H1 (cell line): ENCODE results near the gene MOG. TPM values are rescaled to one million over a fixed set of nuclear protein-coding genes. Genes with fewer than 3 reads are reported as not detected.

Source experiments
- CTCF ChIA-PET: fragments of 300-600 bp; sonication (Branson Sonifier 250); formaldehyde crosslinking; loops from one replicate; lab custom pipeline; 2021; ENCODE audit not compliant: partially characterized antibody; lab: Charles Lee
- POLR2A ChIA-PET: fragments of 300-600 bp; sonication (Branson Sonifier 250); formaldehyde crosslinking; loops from one replicate; lab custom pipeline; 2021; ENCODE audit warnings: inconsistent platforms; ENCODE audit not compliant: partially characterized antibody; lab: Charles Lee
- DNase-seq, 2 experiments: peaks; one replicate each; pipeline versions ENCODE4 v3.0.0 to v3.0.0-alpha.2; 2010 to 2022; ENCODE audit warnings: low spot score in 2 of 2, low read depth in 1 of 2, mixed read lengths in 1 of 2
- FAIRE-seq: peaks from 2 replicates; lab custom pipeline; 2011; peaks lifted over from hg19 to GRCh38; lab: Jason Lieb, UNC
- H2AFZ ChIP-seq: 2 replicates; pipeline ENCODE4 v1.8.1; 2012; ENCODE audit warnings: low read length, inconsistent platforms
- H2AK5ac ChIP-seq: 2 replicates; pipeline ENCODE4 v1.6.1; 2013; ENCODE audit warnings: low read depth, low read length
- H2BK120ac ChIP-seq: replicated peaks from 2 replicates; pipeline ENCODE3; 2013; ENCODE audit warnings: low read depth, low read length, inconsistent platforms
- H2BK12ac ChIP-seq: 2 replicates; pipeline ENCODE4 v1.6.1; 2013; ENCODE audit warnings: low read depth, low read length
- H2BK15ac ChIP-seq: 2 replicates; pipeline ENCODE4 v1.6.1; 2013; ENCODE audit warnings: low read length
- H2BK20ac ChIP-seq: 2 replicates; pipeline ENCODE4 v1.6.1; 2013; ENCODE audit warnings: low read length
- H2BK5ac ChIP-seq: 2 replicates; pipeline ENCODE4 v1.6.1; 2013; ENCODE audit warnings: low read depth, low read length
- H3K14ac ChIP-seq: 2 replicates; pipeline ENCODE4 v1.6.1; 2013; ENCODE audit warnings: inconsistent platforms; ENCODE audit not compliant: insufficient read length
- H3K18ac ChIP-seq: 2 replicates; pipeline ENCODE4 v1.6.1; 2013; ENCODE audit warnings: low read length; ENCODE audit errors: extremely low read depth
- H3K23ac ChIP-seq: 2 replicates; pipeline ENCODE4 v1.6.1; 2013; ENCODE audit warnings: inconsistent platforms; ENCODE audit not compliant: insufficient read length
- H3K23me2 ChIP-seq: 2 replicates; pipeline ENCODE4 v1.6.1; 2013; ENCODE audit warnings: low read depth, low read length
- H3K27ac ChIP-seq: 2 replicates; pipeline ENCODE4 v1.6.1; 2011; ENCODE audit warnings: low read depth, low read length, inconsistent platforms
- H3K27me3 ChIP-seq, 4 experiments: replicated peaks in 1 of 4; 1 replicate in 1 of 4; 2 replicates in 3 of 4; pipeline versions ENCODE4 v1.6.1 to v1.8.1; 2011 to 2013; ENCODE audit warnings: low read length in 3 of 4, mild to moderate bottlenecking in 3 of 4, inconsistent platforms in 2 of 4, mixed read lengths in 2 of 4, moderate library complexity in 1 of 4; ENCODE audit not compliant: control insufficient read depth in 3 of 4, insufficient read depth in 3 of 4; ENCODE audit errors: extremely low read depth in 1 of 4
- H3K36me3 ChIP-seq, 4 experiments: 2 replicates each; pipeline versions ENCODE4 v1.6.1 to v1.8.1; 2011 to 2013; ENCODE audit warnings: mild to moderate bottlenecking in 4 of 4, low read length in 3 of 4, moderate library complexity in 2 of 4, control low read depth in 1 of 4, inconsistent platforms in 1 of 4; ENCODE audit not compliant: insufficient read depth in 4 of 4, control insufficient read depth in 2 of 4
- H3K4ac ChIP-seq: replicated peaks from 2 replicates; pipeline ENCODE3; 2013; ENCODE audit warnings: low read length, low read depth, mixed read lengths, inconsistent platforms; ENCODE audit not compliant: insufficient read length
- H3K4me1 ChIP-seq, 4 experiments: replicated peaks in 1 of 4; 1 replicate in 1 of 4; 2 replicates in 3 of 4; pipeline versions ENCODE4 v1.6.1 to v1.8.1; 2011 to 2013; ENCODE audit warnings: low read length in 3 of 4, inconsistent platforms in 2 of 4, mixed read lengths in 1 of 4; ENCODE audit not compliant: insufficient read depth in 4 of 4, control insufficient read depth in 3 of 4
- H3K4me2 ChIP-seq, 2 experiments: 2 replicates each; pipeline versions ENCODE4 v1.6.1 to v1.8.1; 2011 to 2013; ENCODE audit warnings: low read depth in 2 of 2, low read length in 2 of 2, control low read depth in 1 of 2, inconsistent platforms in 1 of 2, mild to moderate bottlenecking in 1 of 2; ENCODE audit not compliant: insufficient read depth in 1 of 2
- H3K4me3 ChIP-seq, 4 experiments: fragments of 200-600, 300-600 bp in 1 of 4; sonication (generic), shearing (Covaris generic), sonication (Bioruptor Twin) in 1 of 4; 2 replicates each; pipeline versions ENCODE4 v1.5.1 to v1.8.1; 2011 to 2016; ENCODE audit warnings: low read length in 4 of 4, low read depth in 3 of 4, control low read depth in 2 of 4, inconsistent platforms in 2 of 4, mild to moderate bottlenecking in 2 of 4, mixed read lengths in 1 of 4, moderate library complexity in 1 of 4; ENCODE audit not compliant: insufficient read depth in 2 of 4; ENCODE audit errors: extremely low read depth in 1 of 4
- H3K56ac ChIP-seq: replicated peaks from 2 replicates; pipeline ENCODE3; 2013; ENCODE audit warnings: low read depth, mild to moderate bottlenecking, mixed read lengths, low read length, inconsistent platforms; ENCODE audit not compliant: insufficient read length
- H3K79me1 ChIP-seq: 2 replicates; pipeline ENCODE4 v1.6.1; 2013; ENCODE audit warnings: low read depth, low read length, control low read depth
- H3K79me2 ChIP-seq, 2 experiments: 2 replicates each; pipeline versions ENCODE4 v1.6.1 to v1.8.1; 2012 to 2013; ENCODE audit warnings: low read length in 2 of 2, mild to moderate bottlenecking in 2 of 2, inconsistent platforms in 1 of 2; ENCODE audit not compliant: insufficient read depth in 2 of 2, control insufficient read depth in 1 of 2
- H3K9ac ChIP-seq, 4 experiments: replicated peaks in 1 of 4; 1 replicate in 1 of 4; 2 replicates in 3 of 4; pipeline versions ENCODE4 v1.6.1 to v1.8.1; 2011 to 2013; ENCODE audit warnings: low read depth in 3 of 4, low read length in 3 of 4, control low read depth in 2 of 4, mild to moderate bottlenecking in 2 of 4, moderate library complexity in 2 of 4, inconsistent platforms in 1 of 4; ENCODE audit errors: extremely low read depth in 1 of 4
- H3K9me3 ChIP-seq, 2 experiments: 2 replicates each; pipeline versions ENCODE4 v1.6.1 to v1.8.1; 2012 to 2013; ENCODE audit warnings: mild to moderate bottlenecking in 2 of 2, moderate library complexity in 2 of 2, control low read depth in 1 of 2, inconsistent platforms in 1 of 2, low read depth in 1 of 2, low read length in 1 of 2, mixed read lengths in 1 of 2; ENCODE audit not compliant: insufficient read depth in 2 of 2
- H4K20me1 ChIP-seq, 2 experiments: replicated peaks in 1 of 2; 2 replicates each; pipeline versions ENCODE3 to v1.8.1; 2011 to 2013; ENCODE audit warnings: inconsistent platforms in 2 of 2, low read length in 2 of 2, mild to moderate bottlenecking in 1 of 2; ENCODE audit not compliant: insufficient read depth in 2 of 2, control insufficient read depth in 1 of 2
- H4K5ac ChIP-seq: 2 replicates; pipeline ENCODE4 v1.6.1; 2013; ENCODE audit warnings: low read length, low read depth, mixed read lengths, inconsistent platforms; ENCODE audit not compliant: insufficient read length
- H4K8ac ChIP-seq: 2 replicates; pipeline ENCODE4 v1.8.0; 2013; ENCODE audit warnings: mild to moderate bottlenecking, moderate library complexity, low read length, inconsistent platforms; ENCODE audit not compliant: insufficient read depth; ENCODE audit errors: extremely low read depth
- H4K91ac ChIP-seq: replicated peaks from 2 replicates; pipeline ENCODE3; 2013; ENCODE audit warnings: low read length, mixed read lengths, inconsistent platforms; ENCODE audit not compliant: insufficient read length
- NRF1 ChIP-seq: IDR thresholded peaks from 2 replicates; pipeline ENCODE4 v1.6.1; 2011; ENCODE audit warnings: mild to moderate bottlenecking, low read depth, low read length, improper control_type of control experiment
- WGBS, 2 experiments: shearing (Covaris generic) in 1 of 2; methylation state at CpG; one replicate each; pipeline versions ENCODE4 v1.1.6 to v1.1.7; 2013 to 2015; ENCODE audit warnings: low lambda C conversion rate in 2 of 2, mixed read lengths in 2 of 2, inconsistent platforms in 1 of 2, low coverage in 1 of 2, missing lambda C conversion rate in 1 of 2; ENCODE audit not compliant: insufficient replicate concordance in 2 of 2, insufficient coverage in 1 of 2, insufficient read length in 1 of 2; ENCODE audit errors: extremely low coverage in 1 of 2, missing lambda C conversion rate in 1 of 2; 5-methylcytosine and 5-hydroxymethylcytosine counted together
- polyA plus RNA-seq, 7 experiments: library from polyadenylated mRNA; depleted of rRNA in 3 of 7; stranded (reverse) in 5 of 7; unstranded in 2 of 7; fragments of >200 nt in 5 of 7; fragments of 200-250 nt in 2 of 7; gene quantifications; 1 replicate in 5 of 7; 2 replicates in 1 of 7; 4 replicates in 1 of 7; pipeline versions ENCODE4 v1.2.1 to v1.2.3, GENCODE V29; 2011 to 2013; ENCODE audit warnings: missing spikeins in 2 of 7, mixed read lengths in 2 of 7
- total RNA-seq: library from RNA; stranded (reverse); fragmentation: NEBNext Ultra II Directional; extraction: Animal tissue kit (Norgen Biotek cat#: 25700); gene quantifications from 2 replicates; pipeline ENCODE4 v1.2.1, GENCODE V29; 2021

The MOG gene
- total and polyA plus RNA-seq, 2 of the 8 experiments (the other 6 are each of a cell fraction or from before 2014, with no cell fraction given), result 0.17 to 0.86 TPM

- ChIA-PET CTCF (interaction anchor here (0.8 to 33.1 kb wide), 6 partner anchors 9 to 251 kb away, joined by 3 to 658 read pairs (median 4); partner anchors contain the start of gene MOG), POLR2A (interaction anchor here (0.5 to 5.3 kb wide), 13 partner anchors 10 to 232 kb away, joined by 3 to 33 read pairs (median 5); no protein-coding TSS in a partner anchor)
- Histone ChIP-seq H4K5ac (no peak overlapping the region), H3K4me1 (peaks cover 6 to 52% (median 37%) of the 10 kb centered on the region in 4 experiments), H3K4ac (no peak overlapping the region), H3K14ac (no peak overlapping the region), H4K91ac (no peak overlapping the region), H4K8ac (no peak overlapping the region), H3K79me2 (peaks cover 13 to 71% of the 10 kb centered on the region in 2 experiments), H3K9ac (peak overlapping the region in 3 of 4 experiments; percentile 50 to 56 (median 51); a peak in 4 of 7 replicates), H3K27me3 (no peaks in the 10 kb centered on the region), H3K4me3 (peak overlapping the region; percentile 61 to 92 (median 70)), H2BK12ac (no peak overlapping the region), H2AK5ac (no peak overlapping the region), H2BK20ac (no peak overlapping the region), H3K23me2 (peaks cover 42% of the 10 kb centered on the region), H2BK5ac (peak overlapping the region; percentile 78; the same call in 1 of the 2 replicates), H2AFZ (no peak overlapping the region), H3K79me1 (peaks cover 10% of the 10 kb centered on the region), H3K9me3 (no peaks in the 10 kb centered on the region), H3K56ac (no peak overlapping the region), H3K4me2 (peak overlapping the region; percentile 78 to 93), H2BK120ac (no peak overlapping the region), H3K36me3 (peaks cover 8 to 20% (median 14%) of the 10 kb centered on the region in 4 experiments; a peak in 6 of 8 replicates), H3K23ac (no peak overlapping the region), H3K18ac (peak overlapping the region; percentile 57; the same call in 1 of the 2 replicates), H3K27ac (no peak overlapping the region), H2BK15ac (no peak overlapping the region), H4K20me1 (peaks cover 1 to 15% of the 10 kb centered on the region in 2 experiments)
- TF ChIP-seq NRF1, result no peak
- 4% methylated on average over 21 of the region's 31 CpGs; no CpG with 5 or more reads in 1 of the 2 experiments for WGBS, 2 experiments
- FAIRE-seq (no peak), DNase-seq (no peak)
These were observed 29.7 kb upstream of the MOG start for GRCh38 chr6:29626948-29627754.
